Activated CD4-positive, alpha-beta T cell treated with anti-CD3 and anti-CD28 coated beads for 4 hours (primary cell): ENCODE results near the gene KRT85.
A peak's percentile ranks its signal among the peaks of the same experiment; 100 is the strongest.

Experiments
- DNase-seq, 2 donors: peaks; one replicate each; pipeline ENCODE4 v3.0.0-alpha.2; 2020

Gene KRT85

DNA sequence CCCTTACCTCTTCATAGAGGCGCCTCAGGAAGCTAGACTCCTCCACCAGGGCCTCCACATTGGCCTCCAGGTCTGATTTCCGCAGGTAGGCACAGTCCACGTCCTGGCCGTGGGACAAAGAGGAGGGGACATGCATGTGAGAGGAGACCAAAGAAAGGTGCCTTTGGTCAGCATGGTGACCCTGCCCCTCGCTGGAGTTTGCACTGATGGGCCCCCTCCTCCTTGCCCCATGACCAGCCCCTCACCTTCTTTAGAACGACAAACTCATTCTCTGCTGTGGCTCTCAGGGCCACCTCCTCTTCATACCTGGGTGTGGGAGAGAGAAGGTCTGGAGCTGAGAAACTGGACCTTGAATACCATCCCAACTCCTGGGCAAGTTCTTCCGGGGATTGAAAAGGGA is 3.2 kb downstream of the KRT85 start:
- no peak for DNase-seq

DNA sequence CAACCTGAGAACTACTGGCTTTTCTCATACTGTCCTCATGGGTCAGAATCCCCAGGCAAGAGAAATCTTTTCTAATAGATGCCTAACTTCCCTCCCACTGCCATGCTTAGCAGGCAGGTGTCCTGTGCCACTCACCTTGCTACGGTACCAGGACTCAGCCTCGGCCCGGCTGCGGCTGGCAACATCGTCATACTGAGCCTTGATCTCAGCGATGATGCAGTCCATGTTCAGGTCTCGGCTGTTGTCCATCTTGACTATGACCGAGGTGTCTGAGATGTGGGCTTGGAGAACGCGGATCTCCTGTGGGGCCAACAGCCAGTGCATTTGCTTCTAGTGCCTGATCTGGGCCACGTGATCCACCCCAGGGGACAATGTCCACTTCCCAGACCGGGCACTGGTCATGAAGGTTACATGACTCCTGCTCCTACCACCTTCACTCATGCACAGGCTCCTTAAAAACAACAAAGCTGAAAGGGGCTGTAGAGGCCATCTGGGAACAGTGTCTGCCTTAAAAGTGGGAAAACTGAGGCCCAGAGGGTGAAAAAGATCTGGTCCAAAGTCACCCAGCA is 4.1 kb downstream of the KRT85 start:
- DNase-seq: no peak

DNA sequence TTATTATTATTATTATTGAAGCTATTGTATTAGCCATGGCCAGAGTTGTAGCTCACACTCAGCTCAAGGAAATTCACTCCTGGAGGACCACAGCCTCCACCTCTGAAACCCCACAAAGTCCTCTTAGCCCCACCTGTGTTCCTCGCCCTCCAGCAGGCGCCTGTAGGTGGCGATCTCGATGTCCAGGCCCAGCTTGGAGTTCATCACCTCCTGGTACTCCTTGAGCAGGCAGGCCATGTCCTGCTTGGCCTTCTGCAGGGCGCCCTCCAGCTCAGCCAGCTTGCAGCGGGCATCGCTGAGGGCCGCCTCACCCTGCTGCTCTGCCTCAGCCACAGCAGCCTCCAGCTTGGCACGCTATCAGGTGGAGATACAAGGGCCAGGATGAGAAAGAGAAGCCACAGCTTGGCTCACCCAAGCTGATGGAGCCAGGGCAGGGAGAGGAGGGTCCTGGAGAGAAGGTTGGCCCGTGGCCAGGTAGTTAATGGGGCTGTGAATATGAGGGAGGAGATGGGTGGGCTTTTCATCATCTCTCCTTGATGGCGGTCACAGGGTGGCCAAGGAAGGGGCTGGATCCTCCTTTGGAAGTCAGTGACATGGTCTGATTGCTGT is 5.1 kb downstream of the KRT85 start:
- no peak for DNase-seq

DNA sequence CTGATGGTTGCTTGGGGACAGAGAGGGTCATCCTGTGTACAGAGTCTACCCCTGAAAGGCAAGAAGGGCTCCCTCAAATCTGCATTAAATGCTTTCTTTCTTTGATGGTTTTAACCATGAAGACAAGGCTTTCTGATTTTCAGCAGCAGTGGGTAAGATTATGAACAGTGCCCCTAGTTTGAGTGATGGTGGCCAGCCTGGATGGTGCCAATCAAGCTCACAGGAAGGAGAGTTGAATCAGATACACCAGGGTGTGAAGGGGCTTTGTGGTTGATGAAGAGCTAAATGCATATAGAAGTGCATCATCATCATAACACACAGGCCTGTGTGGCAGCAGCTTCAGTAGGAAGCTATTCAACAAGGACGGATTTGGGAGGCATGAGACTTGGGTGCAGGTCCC is 5.7 kb downstream of the KRT85 start:
- DNase-seq: no peak

DNA sequence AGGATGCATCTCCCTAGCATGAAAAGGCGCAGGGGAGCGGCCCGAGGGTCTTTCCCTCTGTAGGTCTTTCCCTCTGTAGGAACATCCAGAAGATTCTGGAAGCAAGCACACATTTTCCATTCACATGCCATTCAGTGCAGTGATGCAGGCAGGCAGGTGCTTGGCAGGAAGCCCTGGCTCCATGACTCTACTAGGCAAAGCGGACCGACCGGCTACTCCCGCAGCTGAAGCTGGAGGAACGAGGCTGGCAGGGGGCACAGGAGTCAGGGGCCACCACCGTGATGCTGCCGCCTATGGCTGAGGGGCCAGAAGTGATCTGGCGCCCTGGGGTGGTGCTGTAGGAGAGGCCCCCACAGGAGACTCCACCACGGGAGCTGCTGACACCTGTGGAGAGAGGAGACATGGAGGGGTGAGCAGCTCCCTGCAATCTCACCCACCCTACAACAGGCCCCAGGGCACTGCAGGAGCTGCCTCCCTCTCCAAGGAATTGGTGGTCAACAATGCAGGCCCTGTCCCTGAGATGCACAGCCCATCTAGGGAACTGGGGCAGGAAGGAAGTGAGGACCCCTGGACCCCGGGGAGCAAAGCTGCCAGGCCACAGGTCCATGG is 6.5 kb downstream of the KRT85 start:
- no peak for DNase-seq

DNA sequence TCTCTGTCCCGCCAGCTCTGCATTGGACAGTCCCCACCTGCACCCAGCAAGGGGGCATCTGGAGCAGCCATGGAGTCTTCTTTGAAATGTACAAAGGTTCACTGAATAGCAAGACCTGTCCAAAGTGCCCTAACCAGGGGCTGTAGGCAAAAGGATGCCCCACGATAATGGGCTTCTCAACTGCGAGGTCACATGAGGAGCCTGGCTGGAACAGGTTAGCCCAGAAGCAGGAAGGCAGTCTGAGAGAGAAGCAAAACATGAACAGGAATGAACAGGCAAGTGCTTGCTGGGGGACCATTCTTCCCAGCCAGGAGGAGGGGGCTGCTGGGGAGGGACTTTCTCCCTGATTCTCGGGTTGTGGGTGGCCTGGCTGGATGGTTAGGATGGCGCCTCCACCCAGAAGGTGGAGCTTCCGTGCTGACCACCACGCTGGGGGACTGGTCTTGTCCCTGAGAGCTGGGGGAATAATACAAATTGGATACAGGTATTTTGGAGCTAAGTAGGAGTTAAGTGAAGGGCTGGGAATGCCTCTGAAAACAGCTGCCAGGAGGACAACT is 7.1 kb downstream of the KRT85 start:
- no peak for DNase-seq

DNA sequence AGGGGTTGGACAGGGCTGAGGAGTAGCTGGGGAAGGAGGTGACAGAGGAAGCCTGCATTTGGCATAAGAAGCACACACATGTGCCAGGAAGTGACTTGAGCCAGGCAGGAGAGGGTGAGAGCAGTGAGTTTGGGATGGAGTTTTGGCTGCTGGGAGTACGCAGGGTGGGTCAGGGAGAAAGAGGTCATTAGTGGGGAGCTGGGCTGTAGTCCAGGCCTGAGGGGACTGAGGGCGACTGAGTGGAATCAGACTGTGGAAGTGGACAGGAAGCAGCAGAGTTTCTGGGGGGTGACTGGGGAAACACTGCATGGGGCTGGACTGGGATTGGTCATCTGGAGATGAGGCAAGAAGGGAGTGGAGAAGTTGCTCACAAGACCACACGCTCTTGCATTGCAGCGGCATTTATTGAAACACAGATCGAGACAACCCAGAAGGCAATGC is 7.6 kb downstream of the KRT85 start:
- DNase-seq: no peak

DNA sequence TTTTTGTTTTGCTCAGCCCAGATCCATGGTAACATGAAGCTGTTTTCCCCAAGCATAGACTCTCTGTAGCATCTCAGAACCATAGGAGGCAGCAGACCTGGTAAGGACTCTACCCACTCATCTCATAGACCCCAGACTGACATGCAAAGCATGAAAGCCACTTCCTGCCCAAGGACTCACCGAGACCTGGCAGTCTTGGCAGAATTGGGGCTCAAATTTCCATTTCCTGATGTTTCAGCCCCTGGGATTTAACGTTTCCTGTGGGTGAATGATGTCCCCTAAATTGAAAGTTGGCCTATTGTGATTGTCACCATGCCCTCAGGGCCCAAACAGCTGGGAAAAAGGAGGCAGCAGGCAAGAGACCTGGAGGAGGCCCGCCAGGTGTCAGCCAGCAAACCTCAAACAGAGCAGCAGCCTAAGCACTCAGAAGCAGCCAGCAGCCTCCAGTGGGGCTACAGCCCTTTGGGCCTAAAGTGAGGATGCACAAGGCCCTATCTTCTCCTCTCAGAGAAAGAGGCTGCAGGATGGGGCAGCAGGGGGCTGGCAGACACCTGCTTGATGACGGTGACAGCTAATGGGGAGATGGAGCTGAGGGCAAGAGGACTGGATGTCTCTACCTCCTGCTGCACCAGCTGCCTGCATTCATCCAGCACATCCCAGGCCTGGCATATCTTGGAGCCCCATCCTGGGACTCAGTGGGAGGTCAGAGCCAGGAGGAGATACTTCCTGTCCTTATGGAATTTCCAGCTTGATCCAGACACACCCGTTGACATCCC is 8.5 kb downstream of the KRT85 start:
- no peak for DNase-seq

DNA sequence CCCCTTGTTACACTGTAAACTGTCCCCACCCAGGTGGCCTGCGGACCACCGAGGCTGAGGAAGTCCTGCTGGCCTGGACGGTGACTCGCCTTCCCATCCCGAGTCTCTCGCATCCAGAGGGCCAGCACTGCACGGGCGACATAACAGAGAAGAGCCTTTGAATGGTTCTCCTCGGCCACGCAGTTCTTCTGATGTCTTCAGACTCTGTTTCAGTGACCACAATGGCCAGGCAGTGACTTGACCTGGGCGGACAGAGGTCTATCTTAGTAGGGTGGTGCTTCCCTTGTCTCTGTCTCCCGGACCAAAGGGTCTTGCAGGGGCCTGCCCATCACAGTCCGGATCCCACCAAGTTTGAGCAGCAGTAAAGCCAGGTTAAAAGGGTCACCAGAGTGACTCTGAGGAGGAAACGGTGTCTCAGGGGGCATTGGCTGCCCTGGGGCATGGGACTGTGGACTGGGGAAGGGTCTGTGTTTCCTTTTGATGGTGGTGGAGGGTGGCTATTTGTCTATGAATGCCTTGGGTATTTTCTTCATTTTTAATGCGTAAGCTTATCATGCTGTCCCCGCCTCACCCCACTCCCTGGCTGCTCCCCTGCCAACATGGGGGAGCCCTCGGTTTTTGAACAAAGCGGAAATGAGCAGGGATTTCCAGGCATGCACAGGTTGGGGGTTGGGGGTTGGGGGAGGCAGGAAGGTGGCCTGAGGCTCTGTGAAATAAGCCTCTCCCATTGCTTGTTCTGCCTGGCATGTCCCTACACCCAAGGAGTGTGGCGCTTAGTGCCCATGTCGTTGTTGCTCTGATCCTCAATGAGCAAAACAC is 10.3 kb downstream of the KRT85 start:
- DNase-seq: no peak

DNA sequence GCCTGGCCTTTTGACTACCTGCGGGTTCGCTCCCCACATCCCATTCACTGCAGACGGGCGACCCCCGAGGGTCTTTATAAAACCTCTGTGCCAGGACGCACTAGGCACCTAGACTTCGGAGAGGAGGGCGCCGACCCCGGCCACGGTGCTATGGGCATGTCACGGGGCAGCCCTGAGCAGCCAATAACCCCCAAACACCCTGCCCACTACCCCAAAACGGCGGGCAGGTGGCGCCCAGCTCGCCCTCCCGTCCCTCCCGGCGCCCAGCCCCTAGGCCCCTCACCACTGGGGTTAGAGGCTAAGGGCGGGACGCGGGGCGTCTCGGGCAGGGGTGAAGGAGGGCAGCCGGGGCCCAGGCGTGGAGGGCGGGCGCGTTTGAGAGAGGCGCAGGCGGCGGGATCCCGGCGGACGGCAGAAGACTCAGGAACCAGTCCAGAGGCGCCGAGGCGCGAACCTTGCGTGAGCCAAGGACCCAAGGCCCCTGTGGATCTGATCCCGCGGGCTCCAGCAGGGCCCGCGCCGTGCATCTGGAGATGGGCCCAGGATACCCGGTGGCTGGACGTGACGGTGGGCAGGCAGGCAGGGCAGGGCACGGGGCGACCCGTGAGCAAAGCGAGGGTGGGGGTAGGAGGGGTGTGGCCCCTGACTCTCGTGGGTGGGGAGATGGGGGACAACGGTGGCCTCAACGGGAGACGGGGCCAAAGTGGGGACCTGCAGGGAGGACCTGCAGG is 11.1 kb downstream of the KRT85 start:
- DNase-seq: no peak

DNA sequence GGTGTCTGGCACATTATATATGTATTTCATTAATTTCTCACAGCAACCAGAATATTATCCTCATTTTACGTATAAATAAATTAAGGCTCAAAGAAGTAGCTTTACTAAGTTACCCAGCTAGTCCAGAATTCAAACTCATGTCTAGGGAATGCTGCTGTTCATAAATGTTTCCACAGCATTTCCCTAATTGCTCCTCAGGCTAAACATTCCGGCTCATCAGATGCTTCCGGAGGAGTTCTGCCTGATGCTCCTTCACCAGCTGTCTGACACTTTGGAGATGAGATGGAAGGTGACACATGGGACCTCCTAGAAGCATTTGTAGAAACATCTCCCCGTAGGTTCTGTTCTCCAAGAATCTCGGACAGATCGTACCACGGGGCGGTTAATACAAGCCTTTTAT is 12.1 kb downstream of the KRT85 start:
- DNase-seq: no peak

DNA sequence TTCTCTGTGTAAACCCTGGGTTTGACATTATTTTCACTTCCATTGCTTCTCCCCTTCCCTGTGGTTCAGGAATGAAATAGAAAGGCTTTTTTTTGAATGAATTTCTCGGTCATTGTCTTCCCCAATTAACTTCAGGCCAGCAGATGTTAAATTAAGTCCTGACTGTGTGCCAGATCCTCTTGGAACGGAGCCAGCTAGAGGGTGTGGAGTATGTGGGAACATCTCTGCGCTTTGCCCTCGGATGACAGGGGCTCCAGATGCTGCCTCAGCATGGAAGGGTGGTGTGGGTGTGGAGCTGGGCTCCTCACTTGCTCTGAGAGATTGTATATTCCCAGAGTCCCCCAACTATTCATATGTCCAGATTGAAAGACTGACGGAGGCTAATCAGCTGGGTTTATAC is 13.1 kb downstream of the KRT85 start:
- DNase-seq: no peak

DNA sequence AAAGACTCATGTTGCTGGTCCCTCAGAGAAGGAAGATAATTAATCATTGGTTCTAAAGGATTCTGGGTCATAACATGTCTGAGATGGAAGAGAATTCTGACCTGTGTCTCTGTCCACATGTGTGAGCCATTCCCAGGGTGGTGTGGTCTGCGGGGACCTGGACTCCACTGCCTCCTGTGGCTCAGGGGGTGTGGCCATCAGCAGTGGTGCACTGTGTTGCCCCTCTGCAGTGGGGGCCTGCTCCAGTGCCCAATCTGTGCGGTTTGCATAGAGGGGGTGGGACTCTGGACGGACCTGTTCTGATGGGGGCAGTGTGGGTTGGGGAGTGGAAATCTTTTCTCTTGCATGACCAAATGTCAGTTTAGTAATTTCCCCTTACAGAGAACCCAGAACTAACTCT is 13.5 kb downstream of the KRT85 start:
- DNase-seq: no peak

DNA sequence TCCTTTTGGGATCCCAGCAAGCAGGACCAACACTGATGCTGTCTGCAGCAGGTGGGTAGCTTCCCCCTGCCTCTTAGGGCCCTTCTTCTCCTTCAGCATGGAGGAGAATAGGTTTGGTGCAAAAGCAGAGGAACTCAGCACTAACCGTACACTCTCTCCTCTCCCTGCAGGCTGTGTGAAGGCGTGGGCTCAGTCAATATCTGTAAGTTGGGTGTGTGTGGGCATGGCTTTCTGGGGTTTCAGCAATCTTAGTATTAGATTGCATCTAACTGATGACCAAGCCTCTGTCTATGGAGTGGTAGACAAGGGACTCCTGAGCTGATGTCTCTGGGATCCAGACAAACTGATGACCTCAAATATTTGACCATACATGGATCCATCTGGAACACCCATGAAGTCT is 14.3 kb downstream of the KRT85 start:
- DNase-seq: no peak

DNA sequence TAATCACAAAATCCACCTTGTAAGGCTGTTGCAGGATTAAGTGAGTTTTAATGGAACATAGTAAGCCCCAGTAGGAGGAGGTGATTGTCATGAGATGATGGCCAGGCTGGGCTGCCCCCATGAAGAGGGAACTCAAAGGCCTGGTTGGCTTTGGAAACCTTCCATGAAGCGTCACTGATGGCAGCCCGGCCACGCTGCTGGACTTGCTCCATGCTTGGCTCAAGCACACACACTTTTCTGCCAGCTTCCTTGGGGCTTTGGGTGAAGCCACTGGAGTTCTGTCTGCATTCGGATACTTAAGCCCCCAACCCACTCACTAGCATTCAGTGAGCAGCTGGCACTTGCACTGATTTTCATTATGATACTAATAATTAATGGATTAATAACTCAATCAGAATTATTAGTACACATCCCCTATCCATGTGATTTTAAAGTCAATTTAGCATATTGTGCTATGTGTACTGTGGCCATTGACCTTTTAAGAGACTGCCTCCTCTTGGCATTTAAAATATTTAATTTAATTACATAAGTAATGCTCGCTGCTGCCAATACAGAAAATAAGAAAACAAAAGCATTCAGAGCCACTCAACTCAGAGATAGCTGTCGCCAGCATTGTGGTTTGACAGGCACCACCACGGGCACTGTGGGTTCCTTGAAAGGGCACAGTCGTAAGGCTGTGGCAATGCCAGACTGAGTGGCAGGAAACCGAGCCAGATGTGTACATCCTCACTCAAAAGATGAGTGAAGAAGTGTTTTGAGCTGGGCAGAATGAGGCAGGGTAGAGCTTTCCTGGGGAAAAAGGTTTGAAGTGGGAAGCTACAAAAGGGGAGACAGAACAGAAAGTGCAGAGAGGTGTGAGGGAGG is 15.9 kb downstream of the KRT85 start:
- peak; percentile 25 to 38 for DNase-seq

DNA sequence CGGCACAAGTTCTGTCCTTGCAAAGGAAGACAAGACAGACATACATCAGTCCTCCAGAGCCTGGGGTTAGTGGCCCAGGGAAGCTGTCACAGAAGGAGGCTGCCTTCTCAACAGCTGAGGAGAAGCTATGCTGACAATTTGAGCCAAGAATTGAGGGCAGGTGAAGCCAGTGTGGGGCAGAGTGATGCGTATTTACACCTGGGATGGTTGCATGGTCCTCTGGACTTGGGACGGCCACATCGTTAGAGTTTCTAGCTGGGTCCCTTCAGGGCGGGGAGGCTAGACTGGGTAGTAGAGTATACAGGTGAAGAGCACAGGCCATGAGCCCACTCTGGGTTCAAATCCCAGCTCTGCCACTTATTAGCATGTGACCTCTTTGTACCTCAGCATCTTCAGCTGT is 16.5 kb downstream of the KRT85 start:
- no peak for DNase-seq

DNA sequence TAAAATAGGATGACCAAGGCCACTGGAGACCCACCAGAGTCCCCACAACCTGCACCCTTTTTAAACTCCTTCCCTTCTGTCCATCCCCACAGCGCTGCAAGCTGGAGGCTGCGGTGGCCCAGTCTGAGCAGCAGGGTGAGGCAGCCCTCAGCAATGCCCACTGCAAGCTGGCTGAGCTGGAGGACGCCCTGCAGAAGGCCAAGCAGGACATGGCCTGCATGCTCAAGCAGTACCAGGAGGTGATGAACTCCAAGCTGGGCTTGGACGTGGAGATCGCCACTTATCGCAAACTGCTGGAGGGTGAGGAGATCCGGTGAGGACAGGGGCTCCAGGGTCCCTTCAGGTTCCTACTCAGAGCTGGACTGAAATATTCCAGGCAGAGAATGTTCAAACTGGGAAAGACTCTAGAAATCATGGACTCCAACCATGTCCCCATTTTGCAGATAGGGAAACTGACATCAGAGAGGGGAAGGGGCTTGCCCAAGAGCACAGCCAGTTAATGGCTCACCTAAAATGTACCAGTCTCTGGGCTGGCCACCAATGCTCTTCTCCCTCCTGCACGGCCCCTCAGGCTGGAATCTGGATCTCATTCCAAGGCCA is 17.2 kb downstream of the KRT85 start:
- no peak for DNase-seq

DNA sequence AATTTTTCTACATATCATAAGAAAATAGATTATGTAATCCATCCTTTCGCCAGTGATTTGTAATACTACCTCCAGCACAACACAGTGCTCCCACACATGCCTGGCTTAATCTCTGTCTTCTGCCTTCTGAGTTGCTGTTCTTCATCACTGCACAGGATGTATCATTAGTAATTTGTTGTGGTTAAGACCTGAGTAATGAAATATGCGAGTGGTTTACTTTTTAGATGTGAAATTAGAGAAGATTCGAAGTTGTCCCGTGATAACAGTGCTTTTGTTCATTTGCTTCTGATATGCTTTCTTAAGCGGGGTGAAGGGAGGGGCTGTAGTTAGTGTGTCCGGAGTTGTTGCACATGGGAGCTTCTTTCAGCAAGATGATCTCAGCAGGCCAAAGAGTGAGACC is 18.1 kb downstream of the KRT85 start:
- DNase-seq: no peak

DNA sequence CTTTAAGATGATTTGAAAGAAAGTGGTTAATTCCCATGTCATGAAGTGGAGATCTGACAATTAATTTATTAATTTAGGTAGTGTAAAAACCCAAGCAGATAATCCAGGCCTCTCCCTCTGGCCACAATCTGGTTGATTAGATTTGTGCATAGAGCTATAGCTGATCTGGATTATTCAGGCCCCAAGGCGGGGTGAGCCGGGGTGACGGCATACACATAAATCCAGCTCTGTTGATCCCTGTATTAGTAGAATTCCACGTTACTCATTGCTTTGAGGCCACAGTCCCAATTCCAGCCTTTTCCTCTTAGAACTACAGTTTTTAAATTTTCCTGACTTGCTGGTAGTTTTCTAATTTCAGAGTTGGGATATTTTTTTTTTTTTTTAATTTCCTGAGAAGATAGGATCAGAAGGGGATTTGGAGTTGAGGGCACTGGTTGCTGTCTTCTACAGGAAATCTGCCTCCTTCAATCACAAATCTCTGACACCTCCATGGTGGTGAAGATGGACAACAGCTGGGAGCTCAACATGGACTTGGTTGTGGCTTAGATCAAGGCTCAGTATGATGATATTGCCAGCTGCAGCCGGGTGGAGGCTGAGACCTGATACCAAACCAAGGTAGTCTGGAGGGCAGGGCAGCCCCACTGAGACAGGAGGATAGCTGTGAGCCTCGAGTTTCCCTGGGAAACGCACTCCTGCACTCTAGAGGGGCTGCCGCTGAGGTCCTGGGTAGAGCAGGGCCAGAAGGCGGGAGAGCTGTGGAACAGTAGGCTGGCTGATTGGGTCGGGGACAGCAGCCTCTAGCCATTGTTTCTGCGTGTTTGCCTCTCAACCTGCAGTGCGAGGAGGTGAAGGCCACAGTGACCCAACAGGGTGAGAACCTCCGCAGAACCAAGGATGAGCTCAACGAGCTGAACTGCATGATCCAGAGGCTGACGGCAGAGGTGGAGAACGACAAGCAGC is 19.4 kb downstream of the KRT85 start:
- DNase-seq: no peak
